Neural crest cell (in vitro differentiated cells): ENCODE data around the gene WDR93. TPM values are rescaled to one million over a fixed set of nuclear protein-coding genes. Genes with fewer than 3 reads are reported as not detected.

Experiments used
- DNase-seq: peaks from one replicate; pipeline ENCODE4 v3.0.0; 2021; ENCODE audit warnings: low read depth, mixed read lengths, low spot score
- H3K27ac Mint-ChIP-seq: one replicate; pipeline ENCODE4 v1.8.0; 2021; ENCODE audit warnings: mild to moderate bottlenecking, mixed read lengths; ENCODE audit not compliant: unreplicated experiment
- H3K27me3 Mint-ChIP-seq: 2 replicates; pipeline ENCODE4 v1.8.0; 2021; ENCODE audit warnings: low read depth, mild to moderate bottlenecking, mixed read lengths
- H3K36me3 Mint-ChIP-seq: 2 replicates; pipeline ENCODE4 v1.8.0; 2021; ENCODE audit warnings: low read depth, mild to moderate bottlenecking, mixed read lengths
- H3K4me1 Mint-ChIP-seq: 2 replicates; pipeline ENCODE4 v1.8.0; 2021; ENCODE audit warnings: mixed read lengths
- H3K4me3 Mint-ChIP-seq: one replicate; pipeline ENCODE4 v1.8.0; 2021; ENCODE audit warnings: mild to moderate bottlenecking, mixed read lengths
- H3K9me3 Mint-ChIP-seq: 2 replicates; pipeline ENCODE4 v1.8.0; 2021; ENCODE audit warnings: mixed read lengths
- total RNA-seq: library from RNA; stranded (reverse); gene quantifications from 2 replicates; pipeline ENCODE4 v1.2.1, GENCODE V29; 2021
- TF ChIP-seq, protein P1 (sequence below): fragments of 200-600 bp; sonication (generic); conservative IDR thresholded peaks from 2 replicates; pipeline ENCODE4 v1.5.0; 2021; ENCODE audit warnings: antibody characterized with exemption, mild to moderate bottlenecking

The WDR93 gene
- total RNA-seq, 1 donor from 2014 or later = not detected

GRCh38 chr15:89668171-89668570 is 22.4 kb upstream of the WDR93 start:
- H3K27me3 Mint-ChIP-seq = no peaks in the 10 kb centered on the region
- peaks cover 4% of the 10 kb centered on the region for H3K4me1 Mint-ChIP-seq
- no peaks in the 10 kb centered on the region for H3K36me3 Mint-ChIP-seq
- TF ChIP-seq, protein P1, sequence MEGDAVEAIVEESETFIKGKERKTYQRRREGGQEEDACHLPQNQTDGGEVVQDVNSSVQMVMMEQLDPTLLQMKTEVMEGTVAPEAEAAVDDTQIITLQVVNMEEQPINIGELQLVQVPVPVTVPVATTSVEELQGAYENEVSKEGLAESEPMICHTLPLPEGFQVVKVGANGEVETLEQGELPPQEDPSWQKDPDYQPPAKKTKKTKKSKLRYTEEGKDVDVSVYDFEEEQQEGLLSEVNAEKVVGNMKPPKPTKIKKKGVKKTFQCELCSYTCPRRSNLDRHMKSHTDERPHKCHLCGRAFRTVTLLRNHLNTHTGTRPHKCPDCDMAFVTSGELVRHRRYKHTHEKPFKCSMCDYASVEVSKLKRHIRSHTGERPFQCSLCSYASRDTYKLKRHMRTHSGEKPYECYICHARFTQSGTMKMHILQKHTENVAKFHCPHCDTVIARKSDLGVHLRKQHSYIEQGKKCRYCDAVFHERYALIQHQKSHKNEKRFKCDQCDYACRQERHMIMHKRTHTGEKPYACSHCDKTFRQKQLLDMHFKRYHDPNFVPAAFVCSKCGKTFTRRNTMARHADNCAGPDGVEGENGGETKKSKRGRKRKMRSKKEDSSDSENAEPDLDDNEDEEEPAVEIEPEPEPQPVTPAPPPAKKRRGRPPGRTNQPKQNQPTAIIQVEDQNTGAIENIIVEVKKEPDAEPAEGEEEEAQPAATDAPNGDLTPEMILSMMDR = no peak
- no peak for DNase-seq
- no peaks in the 10 kb centered on the region for H3K9me3 Mint-ChIP-seq
- no peak overlapping the region for H3K27ac Mint-ChIP-seq
- H3K4me3 Mint-ChIP-seq = no peak overlapping the region

DNA sequence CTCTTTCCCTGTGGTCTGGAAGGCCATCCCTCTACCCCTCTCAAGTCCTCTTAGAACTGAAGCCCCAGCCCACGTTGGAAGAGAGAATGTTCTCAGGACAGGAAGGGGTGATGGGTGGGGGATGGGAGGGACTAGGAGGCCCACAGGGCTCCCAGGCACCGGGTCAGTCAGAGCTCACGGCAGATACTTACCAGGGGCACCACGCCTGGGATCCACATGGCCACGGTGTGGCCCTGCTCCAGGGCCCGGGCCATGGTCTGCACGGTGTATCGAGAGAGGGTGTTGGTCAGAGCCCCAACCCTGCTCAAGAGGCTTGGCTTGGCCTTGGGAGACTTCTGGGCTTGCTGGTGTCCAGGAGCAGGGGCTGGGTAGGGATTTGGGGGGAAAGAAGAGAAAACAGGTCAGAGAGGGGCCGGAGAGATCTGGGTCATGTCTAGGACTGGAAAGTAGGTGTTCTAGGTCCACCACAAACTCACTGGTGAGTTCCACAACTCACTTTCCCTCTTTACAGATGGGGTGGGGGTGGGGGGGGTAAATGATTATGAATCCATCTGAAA is 21.2 kb upstream of the WDR93 start:
- no peaks in the 10 kb centered on the region for H3K27me3 Mint-ChIP-seq
- no peak for DNase-seq
- H3K4me1 Mint-ChIP-seq = peaks cover 4% of the 10 kb centered on the region
- no peak overlapping the region for H3K27ac Mint-ChIP-seq
- no peaks in the 10 kb centered on the region for H3K9me3 Mint-ChIP-seq
- no peak overlapping the region for H3K4me3 Mint-ChIP-seq
- TF ChIP-seq, protein P1 = no peak
- H3K36me3 Mint-ChIP-seq = no peaks in the 10 kb centered on the region

- H3K36me3 Mint-ChIP-seq = no peaks in the 10 kb centered on the region
- H3K4me1 Mint-ChIP-seq = peaks cover 2% of the 10 kb centered on the region
- TF ChIP-seq, protein P1 = no peak
- H3K27me3 Mint-ChIP-seq = no peaks in the 10 kb centered on the region
- H3K4me3 Mint-ChIP-seq = no peak overlapping the region
- DNase-seq = no peak
- H3K9me3 Mint-ChIP-seq = no peaks in the 10 kb centered on the region
- no peak overlapping the region for H3K27ac Mint-ChIP-seq
Observed at GRCh38 chr15:89669941-89670340, 20.7 kb upstream of the WDR93 start.

DNA sequence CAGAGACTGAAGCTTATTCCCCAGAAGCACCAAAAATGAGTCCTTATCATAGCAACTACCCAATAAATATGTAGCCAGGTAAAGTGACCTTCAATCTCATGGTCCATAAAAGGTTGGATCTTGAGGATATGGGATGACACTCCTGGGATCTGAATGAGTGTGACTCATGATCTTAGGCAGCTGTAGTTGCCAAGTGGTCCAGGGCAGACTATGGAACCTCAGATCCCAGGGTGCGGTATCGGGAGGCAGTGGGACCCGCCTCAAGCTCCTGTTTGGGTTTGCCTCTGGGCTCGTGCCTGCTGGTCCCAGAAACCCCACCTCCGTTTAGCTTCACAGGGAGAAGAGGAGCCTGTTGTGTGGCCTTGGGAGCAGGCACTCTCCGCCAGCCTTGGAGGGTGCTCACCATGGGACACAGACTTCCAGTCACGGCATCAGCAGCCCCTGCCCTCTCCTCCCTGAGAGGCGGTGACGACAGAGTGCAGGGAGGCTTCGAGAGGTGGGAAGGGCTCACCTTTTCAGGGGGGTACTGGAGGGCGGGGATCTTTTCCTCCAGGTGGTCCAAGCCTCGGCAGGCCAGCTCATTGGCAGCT is 19.5 kb upstream of the WDR93 start:
- H3K4me1 Mint-ChIP-seq = no peaks in the 10 kb centered on the region
- H3K27ac Mint-ChIP-seq = no peak overlapping the region
- no peak for DNase-seq
- no peak overlapping the region for H3K4me3 Mint-ChIP-seq
- no peaks in the 10 kb centered on the region for H3K36me3 Mint-ChIP-seq
- H3K27me3 Mint-ChIP-seq = no peaks in the 10 kb centered on the region
- no peaks in the 10 kb centered on the region for H3K9me3 Mint-ChIP-seq
- TF ChIP-seq, protein P1 = no peak

DNA sequence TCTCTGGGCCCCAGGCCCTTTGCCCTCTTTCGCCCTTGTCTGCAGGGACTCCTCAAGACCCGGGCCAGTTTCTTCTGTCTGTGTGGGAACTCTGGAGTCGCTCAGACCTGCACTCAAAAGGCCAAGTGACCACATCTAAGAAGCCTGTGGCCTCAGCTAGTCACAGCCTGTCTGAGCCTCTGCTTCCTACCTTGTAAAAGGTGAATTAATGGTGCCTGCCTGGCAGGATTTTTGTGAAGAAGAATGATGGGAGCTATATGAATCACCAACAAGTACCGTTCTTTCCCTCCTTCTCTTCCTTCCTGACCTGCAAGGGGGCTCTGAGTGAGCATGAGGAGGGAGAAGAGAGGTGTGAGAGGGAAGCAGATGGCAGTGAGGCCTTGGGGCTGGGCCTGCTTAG is 18.9 kb upstream of the WDR93 start:
- H3K27ac Mint-ChIP-seq = no peak overlapping the region
- H3K36me3 Mint-ChIP-seq = no peaks in the 10 kb centered on the region
- DNase-seq = no peak
- no peaks in the 10 kb centered on the region for H3K9me3 Mint-ChIP-seq
- H3K27me3 Mint-ChIP-seq = no peaks in the 10 kb centered on the region
- H3K4me1 Mint-ChIP-seq = no peaks in the 10 kb centered on the region
- H3K4me3 Mint-ChIP-seq = no peak overlapping the region
- TF ChIP-seq, protein P1 = no peak
